Cardiac septum (tissue), 1 donor: ENCODE measurements around the gene MAP4. TPM values are rescaled to one million over a fixed set of nuclear protein-coding genes. Genes with fewer than 3 reads are reported as not detected.
"Not testable (repeated sequence)": the region's sequence is repeated elsewhere in the genome, so short reads cannot be mapped to it uniquely, and the experiment has no call there.

Source experiments
- DNase-seq: peaks from one replicate; pipeline ENCODE4 v3.0.0-alpha.2; 2020; ENCODE audit warnings: low spot score
- intact Hi-C: fragments of 100-400 bp; cut with DNase I; formaldehyde crosslinking; loops from one replicate; pipeline ENCODE4 v1.14.0; 2022
- total RNA-seq: library from RNA; stranded (reverse); fragmentation: NEBNext Ultra II Directional; extraction: Animal tissue kit (Norgen Biotek cat#: 25700); gene quantifications from one replicate; pipeline ENCODE4 v1.2.1, GENCODE V29; 2021
- donor health status: DM: no; HTN: no; CAD: no.

Gene MAP4
- total RNA-seq, 1 donor from 2014 or later: 1,491 TPM

- intact Hi-C loops: no loop called here
- DNase-seq: no peak
Measured at GRCh38 chr3:47909607-47910006, 106.6 kb downstream of the MAP4 start.

GRCh38 chr3:47908744-47909143 lies 107.5 kb downstream of the MAP4 start:
- intact Hi-C loops: no loop called here
- DNase-seq: no peak

- intact Hi-C loops: no loop called here
- DNase-seq: no peak
Measured at GRCh38 chr3:47907784-47908183, 108.4 kb downstream of the MAP4 start.

GRCh38 chr3:47902746-47903145 lies 113.5 kb downstream of the MAP4 start:
- no peak for DNase-seq
- intact Hi-C loops: no loop called here

- intact Hi-C loops: no loop called here
- DNase-seq: no peak
Measured at GRCh38 chr3:47901280-47901833, 114.9 kb downstream of the MAP4 start.

GRCh38 chr3:47899495-47900108 lies 116.6 kb downstream of the MAP4 start:
- intact Hi-C loops: no loop called here

GRCh38 chr3:47897954-47898353 lies 118.3 kb downstream of the MAP4 start:
- DNase-seq: no peak
- intact Hi-C loops: no loop called here

More at GRCh38 chr3:47899495-47900108, 116.6 kb downstream of the MAP4 start:
- no peak for DNase-seq

GRCh38 chr3:47896736-47897135 lies 119.5 kb downstream of the MAP4 start:
- intact Hi-C loops: no loop called here
- DNase-seq: no peak

- intact Hi-C loops: no loop called here
- DNase-seq: no peak
Measured at GRCh38 chr3:47895241-47895640, 121.0 kb downstream of the MAP4 start.

GRCh38 chr3:47892286-47893040 lies 123.8 kb downstream of the MAP4 start:
- no peak for DNase-seq
- intact Hi-C loops: loop anchor here (5.0 kb wide), 1 partner anchor 260 kb away; no protein-coding TSS in a partner anchor

- intact Hi-C loops: loop anchor here (5.0 kb wide), 1 partner anchor 261 kb away; no protein-coding TSS in a partner anchor
Measured at GRCh38 chr3:47891613-47892005, 124.6 kb downstream of the MAP4 start.

GRCh38 chr3:47890828-47891612 lies 125.2 kb downstream of the MAP4 start:
- DNase-seq: no peak
- intact Hi-C loops: loop anchor here (5.0 kb wide), 1 partner anchor 261 kb away; no protein-coding TSS in a partner anchor

More at GRCh38 chr3:47891613-47892005, 124.6 kb downstream of the MAP4 start:
- DNase-seq: no peak

- no peak for DNase-seq
- intact Hi-C loops: loop anchor here (5.0 kb wide), 1 partner anchor 262 kb away; no protein-coding TSS in a partner anchor
Measured at GRCh38 chr3:47890126-47890827, 125.9 kb downstream of the MAP4 start.

- intact Hi-C loops: no loop called here
- DNase-seq: no peak
Measured at GRCh38 chr3:47888986-47889757, 127.0 kb downstream of the MAP4 start.

- DNase-seq, intact Hi-C loops: not testable (repeated sequence)
Measured at GRCh38 chr3:47887991-47888390, 128.2 kb downstream of the MAP4 start.

GRCh38 chr3:47885168-47885567 lies 131.0 kb downstream of the MAP4 start:
- intact Hi-C loops: no loop called here

GRCh38 chr3:47884603-47885002 lies 131.6 kb downstream of the MAP4 start:
- intact Hi-C loops: no loop called here
- no peak for DNase-seq

More at GRCh38 chr3:47885168-47885567, 131.0 kb downstream of the MAP4 start:
- no peak for DNase-seq

- intact Hi-C loops: no loop called here
- DNase-seq: no peak
Measured at GRCh38 chr3:47882338-47882737, 133.9 kb downstream of the MAP4 start.
